HEK293 (cell line): ENCODE measurements around the gene AGXT.
A peak's percentile ranks its signal among the peaks of the same experiment; 100 is the strongest.

ENCODE experiments used
- CTCF ChIA-PET: fragments of 350-600 bp; formaldehyde crosslinking; extraction: SDS; loops from one replicate; lab custom pipeline; 2021; ENCODE audit warnings: antibody characterized with exemption; lab: Yijun Ruan, JAX
- POLR2A ChIA-PET: fragments of 300-600 bp; formaldehyde crosslinking; extraction: SDS; loops from one replicate; lab custom pipeline; 2020; ENCODE audit warnings: antibody characterized with exemption, inconsistent platforms; lab: Yijun Ruan, JAX
- H3K27ac ChIP-seq: fragments of 200-500 bp; sonication (Bioruptor generic); 2 replicates; pipeline ENCODE4 v1.5.1; 2014; ENCODE audit warnings: low read depth, low read length, control low read depth, inconsistent platforms; ENCODE audit errors: extremely low read depth
- H3K36me3 ChIP-seq, 2 experiments: fragments of 200-500 bp in 1 of 2; sonication (Bioruptor generic) in 1 of 2; 1 replicate in 1 of 2; 2 replicates in 1 of 2; pipeline ENCODE4 v1.5.1; 2014 to 2017; ENCODE audit warnings: inconsistent platforms in 2 of 2, low read length in 2 of 2; ENCODE audit not compliant: control insufficient read depth in 2 of 2, insufficient read depth in 1 of 2
- H3K4me1 ChIP-seq: fragments of 200-500 bp; sonication (Bioruptor generic); 2 replicates; pipeline ENCODE4 v1.5.1; 2014; ENCODE audit warnings: mild to moderate bottlenecking, low read length, inconsistent platforms; ENCODE audit not compliant: control insufficient read depth, insufficient read depth
- H3K4me3 ChIP-seq: 2 replicates; pipeline ENCODE4 v1.5.1; 2011; ENCODE audit warnings: low read depth, mild to moderate bottlenecking, control low read depth, low read length, moderate library complexity
- H3K9me3 ChIP-seq: fragments of 200-500 bp; sonication (Bioruptor generic); 2 replicates; pipeline ENCODE4 v1.5.1; 2014; ENCODE audit warnings: low read depth, low read length, inconsistent platforms; ENCODE audit not compliant: control insufficient read depth, insufficient read depth
- HOXC10 ChIP-seq: sonication (generic); formaldehyde crosslinking; IDR thresholded peaks from 2 replicates; pipeline ENCODE4 v1.8.1; 2023; ENCODE audit warnings: mild to moderate bottlenecking, missing genetic modification reagents
- IKZF3 ChIP-seq: fragments of 450-650 bp; IDR thresholded peaks from 2 replicates; pipeline ENCODE4 v1.5.0; 2018; ENCODE audit warnings: missing biosample characterization, mild to moderate bottlenecking, missing genetic modification characterization, moderate library complexity
- YY1 ChIP-seq: fragments of 450-650 bp; formaldehyde crosslinking; IDR thresholded peaks from 2 replicates; pipeline ENCODE4 v1.5.1; 2018; ENCODE audit warnings: missing biosample characterization, missing genetic modification characterization
- ZBTB11 ChIP-seq: fragments of 450-650 bp; formaldehyde crosslinking; conservative IDR thresholded peaks from 2 replicates; pipeline ENCODE4 v1.5.1; 2016; ENCODE audit warnings: low read depth, missing biosample characterization, missing genetic modification characterization
- ZBTB17 ChIP-seq: fragments of 450-650 bp; formaldehyde crosslinking; IDR thresholded peaks from 2 replicates; pipeline ENCODE4 v1.5.1; 2016; ENCODE audit warnings: missing biosample characterization, missing genetic modification characterization
- ZBTB20 ChIP-seq: fragments of 450-650 bp; formaldehyde crosslinking; IDR thresholded peaks from 2 replicates; pipeline ENCODE4 v1.5.1; 2016; ENCODE audit warnings: missing biosample characterization, missing genetic modification characterization
- ZBTB49 ChIP-seq: fragments of 450-650 bp; formaldehyde crosslinking; IDR thresholded peaks from 2 replicates; pipeline ENCODE4 v1.5.1; 2016; ENCODE audit warnings: missing biosample characterization, missing genetic modification characterization, low read depth
- ZNF112 ChIP-seq: fragments of 450-650 bp; formaldehyde crosslinking; IDR thresholded peaks from 2 replicates; pipeline ENCODE4 v1.5.0; 2017; ENCODE audit warnings: missing biosample characterization, missing genetic modification characterization
- ZNF132 ChIP-seq: fragments of 450-650 bp; formaldehyde crosslinking; IDR thresholded peaks from 2 replicates; pipeline ENCODE4 v1.5.1; 2017; ENCODE audit warnings: missing biosample characterization, missing genetic modification characterization, borderline replicate concordance
- ZNF133 ChIP-seq: fragments of 450-650 bp; formaldehyde crosslinking; IDR thresholded peaks from 2 replicates; pipeline ENCODE4 v1.5.1; 2016; ENCODE audit warnings: missing biosample characterization, missing genetic modification characterization
- ZNF16 ChIP-seq: fragments of 450-650 bp; formaldehyde crosslinking; IDR thresholded peaks from 2 replicates; pipeline ENCODE4 v1.5.1; 2016; ENCODE audit warnings: low read depth, missing biosample characterization, missing genetic modification characterization
- ZNF335 ChIP-seq: fragments of 450-650 bp; formaldehyde crosslinking; conservative IDR thresholded peaks from 2 replicates; pipeline ENCODE4 v1.5.1; 2016; ENCODE audit warnings: missing biosample characterization, missing genetic modification characterization
- ZNF423 ChIP-seq: fragments of 450-650 bp; formaldehyde crosslinking; IDR thresholded peaks from 2 replicates; pipeline ENCODE4 v1.5.1; 2016; ENCODE audit warnings: missing biosample characterization, missing genetic modification characterization
- ZNF596 ChIP-seq: fragments of 450-650 bp; IDR thresholded peaks from 2 replicates; pipeline ENCODE4 v1.5.0; 2018; ENCODE audit warnings: missing biosample characterization, mild to moderate bottlenecking, missing genetic modification characterization, moderate library complexity
- ZNF600 ChIP-seq: fragments of 450-650 bp; formaldehyde crosslinking; IDR thresholded peaks from 2 replicates; pipeline ENCODE4 v1.5.1; 2016; ENCODE audit warnings: missing biosample characterization, missing genetic modification characterization
- ZNF658 ChIP-seq: fragments of 450-650 bp; formaldehyde crosslinking; IDR thresholded peaks from 2 replicates; pipeline ENCODE4; 2016; ENCODE audit warnings: missing biosample characterization, missing genetic modification characterization
- ZNF701 ChIP-seq: fragments of 450-650 bp; formaldehyde crosslinking; IDR thresholded peaks from 2 replicates; pipeline ENCODE4 v1.5.1; 2016; ENCODE audit warnings: missing biosample characterization, missing genetic modification characterization
- TF ChIP-seq, protein P1 (sequence below): fragments of 450-650 bp; formaldehyde crosslinking; IDR thresholded peaks from 2 replicates; pipeline ENCODE4 v1.5.1; 2016; ENCODE audit warnings: missing biosample characterization, missing genetic modification characterization

AGXT gene

DNA sequence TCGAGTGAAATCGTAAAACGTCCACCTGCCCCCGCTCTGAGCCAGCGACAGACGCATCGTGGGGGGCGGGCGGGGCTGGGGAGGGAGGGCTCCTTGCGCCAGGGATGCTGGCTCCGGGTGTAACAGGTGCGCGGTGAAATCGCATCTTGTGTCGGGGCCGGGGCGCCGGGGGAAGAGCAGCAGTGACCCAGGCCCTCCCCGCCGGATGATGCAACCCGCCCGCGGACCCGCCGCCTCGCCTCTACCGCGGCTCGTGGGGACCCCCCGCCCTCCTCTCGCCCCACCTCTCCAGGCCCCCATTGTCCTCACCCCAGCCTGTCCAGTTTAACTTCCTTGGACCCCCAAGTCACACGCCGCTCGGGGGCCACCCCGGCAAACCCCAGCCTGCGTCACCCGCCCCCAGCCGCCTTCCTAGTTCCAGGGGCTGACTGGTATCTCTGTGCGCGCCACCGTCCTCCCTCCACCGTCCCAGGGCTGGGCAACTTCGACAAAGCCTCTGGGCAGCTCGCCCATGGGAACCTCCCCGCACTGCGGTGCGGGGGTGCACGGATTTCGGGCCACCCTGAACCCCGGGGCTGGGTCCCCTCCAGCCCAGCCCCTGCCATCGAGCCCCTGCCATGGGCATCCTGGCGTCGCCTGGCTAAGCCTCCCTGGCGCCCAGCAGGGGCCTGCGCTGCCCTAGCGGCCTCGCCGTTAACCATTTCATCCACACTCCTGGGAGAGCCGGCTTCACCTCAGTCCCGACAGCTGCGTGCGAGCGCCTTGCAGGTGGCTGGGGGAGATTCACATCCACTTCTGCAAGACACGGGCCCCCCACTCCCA is 47.8 kb upstream of the AGXT start (continued):
- TF ChIP-seq ZBTB11 (0 out of 2 replicates have a peak, but pooled peaks have one; percentile 4), YY1 (tag by site-specific recombination) (no peak), IKZF3 (tag by site-specific recombination) (no peak), ZNF600 (tag by site-specific recombination) (no peak), ZNF658 (tag by site-specific recombination) (no peak), ZNF112 (tag by site-specific recombination) (no peak), ZNF596 (tag by site-specific recombination) (no peak), ZNF16 (tag by site-specific recombination) (no peak), ZNF423 (tag by site-specific recombination) (0 out of 2 replicates have a peak, but pooled peaks have one; percentile 20), ZBTB49 (tag by site-specific recombination) (no peak), HOXC10 (CRISPR knock-in tag) (no peak), ZNF701 (tag by site-specific recombination) (no peak)
- TF ChIP-seq, protein P1, sequence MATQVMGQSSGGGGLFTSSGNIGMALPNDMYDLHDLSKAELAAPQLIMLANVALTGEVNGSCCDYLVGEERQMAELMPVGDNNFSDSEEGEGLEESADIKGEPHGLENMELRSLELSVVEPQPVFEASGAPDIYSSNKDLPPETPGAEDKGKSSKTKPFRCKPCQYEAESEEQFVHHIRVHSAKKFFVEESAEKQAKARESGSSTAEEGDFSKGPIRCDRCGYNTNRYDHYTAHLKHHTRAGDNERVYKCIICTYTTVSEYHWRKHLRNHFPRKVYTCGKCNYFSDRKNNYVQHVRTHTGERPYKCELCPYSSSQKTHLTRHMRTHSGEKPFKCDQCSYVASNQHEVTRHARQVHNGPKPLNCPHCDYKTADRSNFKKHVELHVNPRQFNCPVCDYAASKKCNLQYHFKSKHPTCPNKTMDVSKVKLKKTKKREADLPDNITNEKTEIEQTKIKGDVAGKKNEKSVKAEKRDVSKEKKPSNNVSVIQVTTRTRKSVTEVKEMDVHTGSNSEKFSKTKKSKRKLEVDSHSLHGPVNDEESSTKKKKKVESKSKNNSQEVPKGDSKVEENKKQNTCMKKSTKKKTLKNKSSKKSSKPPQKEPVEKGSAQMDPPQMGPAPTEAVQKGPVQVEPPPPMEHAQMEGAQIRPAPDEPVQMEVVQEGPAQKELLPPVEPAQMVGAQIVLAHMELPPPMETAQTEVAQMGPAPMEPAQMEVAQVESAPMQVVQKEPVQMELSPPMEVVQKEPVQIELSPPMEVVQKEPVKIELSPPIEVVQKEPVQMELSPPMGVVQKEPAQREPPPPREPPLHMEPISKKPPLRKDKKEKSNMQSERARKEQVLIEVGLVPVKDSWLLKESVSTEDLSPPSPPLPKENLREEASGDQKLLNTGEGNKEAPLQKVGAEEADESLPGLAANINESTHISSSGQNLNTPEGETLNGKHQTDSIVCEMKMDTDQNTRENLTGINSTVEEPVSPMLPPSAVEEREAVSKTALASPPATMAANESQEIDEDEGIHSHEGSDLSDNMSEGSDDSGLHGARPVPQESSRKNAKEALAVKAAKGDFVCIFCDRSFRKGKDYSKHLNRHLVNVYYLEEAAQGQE (tag by site-specific recombination): no peak

DNA sequence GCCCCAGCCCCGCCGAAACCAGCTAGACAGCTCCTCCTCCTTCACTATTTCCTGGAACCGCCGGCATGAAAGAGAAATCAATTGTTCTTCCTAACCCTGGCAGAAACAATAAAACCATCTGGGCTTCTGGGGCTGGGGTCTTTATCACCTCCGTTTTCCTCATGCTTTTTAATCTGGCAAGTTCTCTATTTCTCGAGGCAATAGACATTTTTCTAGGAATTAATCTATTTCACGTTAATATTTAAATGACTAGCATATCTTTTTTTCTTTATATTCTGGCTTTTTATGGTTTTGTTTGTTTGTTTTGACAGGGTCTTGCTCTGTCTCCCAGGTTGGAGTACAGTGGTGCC is 47.2 kb upstream of the AGXT start:
- TF ChIP-seq ZNF16 (tag by site-specific recombination) (no peak), ZNF132 (no peak), ZNF335 (tag by site-specific recombination) (peak; percentile 66), ZNF133 (tag by site-specific recombination) (no peak), ZBTB17 (tag by site-specific recombination) (peak; percentile 5), ZBTB20 (tag by site-specific recombination) (peak; percentile 11)
- H3K4me1 ChIP-seq: peaks cover 5% of the 10 kb centered on the region; the same call in 1 of the 2 replicates
- H3K4me3 ChIP-seq: no peak overlapping the region
- ChIA-PET CTCF (interaction anchor here (1.5 kb wide), 1 partner anchor 19 kb away, joined by 9 read pairs; no protein-coding TSS in a partner anchor), POLR2A (no interaction called here)
- H3K27ac ChIP-seq: no peak overlapping the region
- H3K9me3 ChIP-seq: no peaks in the 10 kb centered on the region
- H3K36me3 ChIP-seq: no peaks in the 10 kb centered on the region
